ENCODE results near the gene CACUL1.

GRCh38 chr10:118760265-118760664, 5.5 kb upstream of the CACUL1 start:
- no peak for TF ChIP-seq MAX (IDR thresholded peaks at IDR 0.05)
- TF ChIP-seq POLR2AphosphoS5 (IDR thresholded peaks at IDR 0.05; ENCODE audit: low read depth, low read length), result no peak
- TF ChIP-seq SP1 (IDR thresholded peaks at IDR 0.05; ENCODE audit: low read depth), result no peak
- TF ChIP-seq, protein P1, sequence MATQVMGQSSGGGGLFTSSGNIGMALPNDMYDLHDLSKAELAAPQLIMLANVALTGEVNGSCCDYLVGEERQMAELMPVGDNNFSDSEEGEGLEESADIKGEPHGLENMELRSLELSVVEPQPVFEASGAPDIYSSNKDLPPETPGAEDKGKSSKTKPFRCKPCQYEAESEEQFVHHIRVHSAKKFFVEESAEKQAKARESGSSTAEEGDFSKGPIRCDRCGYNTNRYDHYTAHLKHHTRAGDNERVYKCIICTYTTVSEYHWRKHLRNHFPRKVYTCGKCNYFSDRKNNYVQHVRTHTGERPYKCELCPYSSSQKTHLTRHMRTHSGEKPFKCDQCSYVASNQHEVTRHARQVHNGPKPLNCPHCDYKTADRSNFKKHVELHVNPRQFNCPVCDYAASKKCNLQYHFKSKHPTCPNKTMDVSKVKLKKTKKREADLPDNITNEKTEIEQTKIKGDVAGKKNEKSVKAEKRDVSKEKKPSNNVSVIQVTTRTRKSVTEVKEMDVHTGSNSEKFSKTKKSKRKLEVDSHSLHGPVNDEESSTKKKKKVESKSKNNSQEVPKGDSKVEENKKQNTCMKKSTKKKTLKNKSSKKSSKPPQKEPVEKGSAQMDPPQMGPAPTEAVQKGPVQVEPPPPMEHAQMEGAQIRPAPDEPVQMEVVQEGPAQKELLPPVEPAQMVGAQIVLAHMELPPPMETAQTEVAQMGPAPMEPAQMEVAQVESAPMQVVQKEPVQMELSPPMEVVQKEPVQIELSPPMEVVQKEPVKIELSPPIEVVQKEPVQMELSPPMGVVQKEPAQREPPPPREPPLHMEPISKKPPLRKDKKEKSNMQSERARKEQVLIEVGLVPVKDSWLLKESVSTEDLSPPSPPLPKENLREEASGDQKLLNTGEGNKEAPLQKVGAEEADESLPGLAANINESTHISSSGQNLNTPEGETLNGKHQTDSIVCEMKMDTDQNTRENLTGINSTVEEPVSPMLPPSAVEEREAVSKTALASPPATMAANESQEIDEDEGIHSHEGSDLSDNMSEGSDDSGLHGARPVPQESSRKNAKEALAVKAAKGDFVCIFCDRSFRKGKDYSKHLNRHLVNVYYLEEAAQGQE (IDR thresholded peaks at IDR 0.05; ENCODE audit: low read depth), result no peak
- TF ChIP-seq CEBPB (IDR thresholded peaks at IDR 0.05; ENCODE audit: low read depth), result no peak
- no peak for TF ChIP-seq POLR2A (IDR thresholded peaks at IDR 0.05; ENCODE audit: borderline replicate concordance, extremely low read depth, insufficient read depth, insufficient read length)

Data from HCT116 (cell line).